Measurements from ENCODE around the gene PDIA4.
"Not testable (repeated sequence)": the region's sequence is repeated elsewhere in the genome, so short reads cannot be mapped to it uniquely, and the experiment has no call there.

PDIA4 gene

GRCh38 chr7:149030439-149030838, 2.1 kb upstream of the PDIA4 start:
- DNase-seq = not testable (repeated sequence)

- DNase-seq = no peak
Measured at GRCh38 chr7:149027611-149028345, 527 bp downstream of the PDIA4 start.

- peak; percentile 34 to 51 (median 44) for DNase-seq
Measured at GRCh38 chr7:149027055-149027454, 1.2 kb downstream of the PDIA4 start.

GRCh38 chr7:149023662-149024061, 4.6 kb downstream of the PDIA4 start:
- DNase-seq = no peak

GRCh38 chr7:149022756-149023360, 5.4 kb downstream of the PDIA4 start:
- peak in 1 of 3 donors; percentile 19 for DNase-seq

- no peak for DNase-seq
Measured at GRCh38 chr7:149021725-149022062, 6.6 kb downstream of the PDIA4 start.

GRCh38 chr7:149020483-149020882, 7.8 kb downstream of the PDIA4 start:
- peak in 1 of 3 donors; percentile 10 for DNase-seq

GRCh38 chr7:149016876-149017275, 11.4 kb downstream of the PDIA4 start:
- DNase-seq = peak in 1 of 3 donors; percentile 1

GRCh38 chr7:149014309-149014708, 14.0 kb downstream of the PDIA4 start:
- no peak for DNase-seq

- DNase-seq = peak in 1 of 3 donors; percentile 13
Measured at GRCh38 chr7:149013876-149014275, 14.4 kb downstream of the PDIA4 start.

- DNase-seq = not testable (repeated sequence)
Measured at GRCh38 chr7:149012730-149013129, 15.6 kb downstream of the PDIA4 start.

GRCh38 chr7:149011491-149011890, 16.8 kb downstream of the PDIA4 start:
- DNase-seq = no peak

GRCh38 chr7:149010451-149010850, 17.9 kb downstream of the PDIA4 start:
- DNase-seq = no peak

- no peak for DNase-seq
Measured at GRCh38 chr7:149009527-149009926, 18.8 kb downstream of the PDIA4 start.

GRCh38 chr7:149007611-149008010, 20.7 kb downstream of the PDIA4 start:
- no peak for DNase-seq

- DNase-seq = no peak
Measured at GRCh38 chr7:149007146-149007545, 21.2 kb downstream of the PDIA4 start.

- no peak for DNase-seq
Measured at GRCh38 chr7:149006345-149006725, 22.0 kb downstream of the PDIA4 start.

GRCh38 chr7:149005427-149006344, 22.6 kb downstream of the PDIA4 start:
- DNase-seq = peak; percentile 86 to 96 (median 88)

GRCh38 chr7:149004405-149005370, 23.6 kb downstream of the PDIA4 start:
- no peak for DNase-seq

- no peak for DNase-seq
Measured at GRCh38 chr7:149003560-149004305, 24.6 kb downstream of the PDIA4 start.

GRCh38 chr7:149003018-149003417, 25.3 kb downstream of the PDIA4 start:
- DNase-seq = no peak

- DNase-seq = no peak
Measured at GRCh38 chr7:149002604-149003003, 25.7 kb downstream of the PDIA4 start.

Data from suppressor macrophage treated with lipopolysaccharide for 1 hour (primary cell).